Hematopoietic multipotent progenitor cell treated with erythropoietin and hydrocortisone succinate and interleukin-3 and kit ligand, for 8 days (in vitro differentiated cells): ENCODE results near the gene PTPN18.
A peak's percentile ranks its signal among the peaks of the same experiment; 100 is the strongest.

ENCODE experiments used
- DNase-seq: peaks from one replicate; pipeline ENCODE4 v3.0.0-alpha.2; 2015

PTPN18 gene

GRCh38 chr2:130339885-130340745, 15.7 kb upstream of the PTPN18 start:
- DNase-seq = no peak

- peak; percentile 28 for DNase-seq
Measured at GRCh38 chr2:130341562-130342019, 14.3 kb upstream of the PTPN18 start.

- peak; percentile 97 for DNase-seq
Measured at GRCh38 chr2:130342020-130342532, 13.8 kb upstream of the PTPN18 start.

GRCh38 chr2:130342533-130343275, 13.2 kb upstream of the PTPN18 start, which contains the start of gene IMP4:
IMP4 (plus strand) TSS chr2:130342897; CDS start chr2:130342933, 36 bp downstream.
- peak; percentile 100 for DNase-seq

GRCh38 chr2:130344578-130344977, 11.3 kb upstream of the PTPN18 start:
- no peak for DNase-seq

GRCh38 chr2:130345091-130345490, 10.8 kb upstream of the PTPN18 start:
- DNase-seq = no peak

GRCh38 chr2:130345611-130346010, 10.2 kb upstream of the PTPN18 start:
- DNase-seq = no peak

GRCh38 chr2:130346041-130346740, 9.7 kb upstream of the PTPN18 start:
- no peak for DNase-seq

- DNase-seq = no peak
Measured at GRCh38 chr2:130346741-130347066, 9.2 kb upstream of the PTPN18 start.

GRCh38 chr2:130347220-130347925, 8.5 kb upstream of the PTPN18 start:
- no peak for DNase-seq

- DNase-seq = no peak
Measured at GRCh38 chr2:130349174-130349573, 6.7 kb upstream of the PTPN18 start.

- no peak for DNase-seq
Measured at GRCh38 chr2:130351711-130352110, 4.1 kb upstream of the PTPN18 start.

- no peak for DNase-seq
Measured at GRCh38 chr2:130352237-130352636, 3.6 kb upstream of the PTPN18 start.

- no peak for DNase-seq
Measured at GRCh38 chr2:130353291-130354138, 2.3 kb upstream of the PTPN18 start.

- DNase-seq = no peak
Measured at GRCh38 chr2:130354139-130354428, 1.8 kb upstream of the PTPN18 start.

- no peak for DNase-seq
Measured at GRCh38 chr2:130355172-130355577, 681 bp upstream of the PTPN18 start.

GRCh38 chr2:130357864-130358263, 2.0 kb downstream of the PTPN18 start:
- DNase-seq = no peak

- no peak for DNase-seq
Measured at GRCh38 chr2:130358420-130359350, 2.8 kb downstream of the PTPN18 start.

GRCh38 chr2:130359466-130359865, 3.6 kb downstream of the PTPN18 start:
- DNase-seq = no peak

- DNase-seq = no peak
Measured at GRCh38 chr2:130363479-130363878, 7.6 kb downstream of the PTPN18 start.

GRCh38 chr2:130365075-130365474, 9.2 kb downstream of the PTPN18 start:
- no peak for DNase-seq
